ENCODE data around the gene VPS13D. TPM values are rescaled to one million over a fixed set of nuclear protein-coding genes. Genes with fewer than 3 reads are reported as not detected.
A peak's percentile ranks its signal among the peaks of the same experiment; 100 is the strongest.

The VPS13D gene
- total RNA-seq, 4 donors from 2014 or later: 88.1 to 105 (median 97.1) TPM

DNA sequence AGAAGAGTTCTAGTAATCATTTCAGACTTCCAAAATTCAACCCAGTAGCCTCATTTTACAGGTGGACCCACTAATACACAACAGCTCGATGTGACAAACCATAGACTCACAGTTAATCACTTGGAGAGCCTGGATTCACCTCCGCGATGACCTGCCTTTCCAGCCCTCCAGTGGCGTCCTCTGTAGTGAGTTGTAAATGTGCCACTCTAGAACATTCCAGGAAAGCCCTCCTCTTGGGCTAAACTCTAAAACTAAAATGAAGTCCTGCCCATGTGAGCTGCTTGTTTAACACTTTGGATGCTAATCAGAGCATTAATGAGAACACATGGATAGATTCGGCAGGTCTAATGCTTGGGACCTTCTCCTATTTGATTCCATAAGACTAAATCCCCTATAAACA is 247.5 kb downstream of the VPS13D start:
- DNase-seq (ENCODE audit: low spot score) (no peak), ATAC-seq (ENCODE audit: low FRiP score) (no peak)
- TF ChIP-seq, protein P1, sequence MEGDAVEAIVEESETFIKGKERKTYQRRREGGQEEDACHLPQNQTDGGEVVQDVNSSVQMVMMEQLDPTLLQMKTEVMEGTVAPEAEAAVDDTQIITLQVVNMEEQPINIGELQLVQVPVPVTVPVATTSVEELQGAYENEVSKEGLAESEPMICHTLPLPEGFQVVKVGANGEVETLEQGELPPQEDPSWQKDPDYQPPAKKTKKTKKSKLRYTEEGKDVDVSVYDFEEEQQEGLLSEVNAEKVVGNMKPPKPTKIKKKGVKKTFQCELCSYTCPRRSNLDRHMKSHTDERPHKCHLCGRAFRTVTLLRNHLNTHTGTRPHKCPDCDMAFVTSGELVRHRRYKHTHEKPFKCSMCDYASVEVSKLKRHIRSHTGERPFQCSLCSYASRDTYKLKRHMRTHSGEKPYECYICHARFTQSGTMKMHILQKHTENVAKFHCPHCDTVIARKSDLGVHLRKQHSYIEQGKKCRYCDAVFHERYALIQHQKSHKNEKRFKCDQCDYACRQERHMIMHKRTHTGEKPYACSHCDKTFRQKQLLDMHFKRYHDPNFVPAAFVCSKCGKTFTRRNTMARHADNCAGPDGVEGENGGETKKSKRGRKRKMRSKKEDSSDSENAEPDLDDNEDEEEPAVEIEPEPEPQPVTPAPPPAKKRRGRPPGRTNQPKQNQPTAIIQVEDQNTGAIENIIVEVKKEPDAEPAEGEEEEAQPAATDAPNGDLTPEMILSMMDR (IDR thresholded peaks at IDR 0.05): no peak

DNA sequence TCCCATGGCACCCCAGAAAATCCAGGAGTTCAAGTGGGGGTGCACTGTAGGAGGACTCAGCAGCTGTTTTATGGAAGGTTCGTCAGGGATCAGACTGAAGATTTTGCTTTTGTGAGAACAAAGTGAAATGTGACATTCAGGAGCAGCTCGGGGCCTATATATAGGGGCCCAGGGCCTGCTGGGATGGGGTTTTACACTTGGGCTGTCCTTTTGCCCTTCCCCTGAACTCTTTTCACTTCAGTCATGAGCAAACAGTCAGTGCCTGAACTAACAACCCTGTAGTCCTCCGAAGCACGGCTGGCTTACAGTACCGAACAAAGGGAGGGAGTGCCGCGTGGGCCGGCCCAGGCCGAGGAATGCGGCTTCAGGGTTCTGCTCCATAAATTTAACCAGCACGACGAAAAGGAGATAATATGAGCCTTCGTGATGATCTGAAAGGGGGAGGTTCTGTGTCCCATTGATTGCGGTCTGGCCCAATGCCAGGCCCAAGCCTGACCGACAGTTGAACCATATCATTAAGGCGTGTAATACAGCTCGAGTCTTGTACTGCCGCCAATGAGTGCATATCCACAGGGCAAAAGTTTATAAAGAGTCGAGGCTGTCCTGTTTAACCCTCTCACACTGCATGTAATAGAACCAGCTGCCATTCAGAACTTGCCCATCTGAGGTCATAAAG is 248.2 kb downstream of the VPS13D start:
- TF ChIP-seq, protein P1 (IDR thresholded peaks at IDR 0.05): no peak
- peak; percentile 68 for DNase-seq (ENCODE audit: low spot score)
- ATAC-seq (ENCODE audit: low FRiP score): peak; percentile 79

DNA sequence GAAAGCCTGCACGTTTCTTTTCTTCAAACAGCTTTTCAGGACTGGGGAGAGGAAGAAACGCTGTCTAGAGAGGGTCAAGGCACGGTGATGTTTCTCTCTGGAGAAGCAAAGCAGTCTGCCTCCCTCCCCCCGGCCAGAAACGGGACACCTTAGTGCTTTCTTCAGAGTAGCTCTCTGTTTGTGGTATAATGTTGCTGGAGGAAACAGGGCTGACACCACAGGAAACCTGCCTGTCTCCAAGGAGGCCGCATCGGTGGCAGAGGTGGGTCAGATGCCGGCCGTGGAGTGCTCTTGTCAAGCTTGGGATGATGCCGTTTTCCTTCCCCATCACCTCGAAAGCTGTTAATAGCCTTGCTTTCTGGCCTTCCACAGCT is 248.8 kb downstream of the VPS13D start:
- DNase-seq (ENCODE audit: low spot score): no peak
- TF ChIP-seq, protein P1 (IDR thresholded peaks at IDR 0.05): no peak
- no peak for ATAC-seq (ENCODE audit: low FRiP score)

DNA sequence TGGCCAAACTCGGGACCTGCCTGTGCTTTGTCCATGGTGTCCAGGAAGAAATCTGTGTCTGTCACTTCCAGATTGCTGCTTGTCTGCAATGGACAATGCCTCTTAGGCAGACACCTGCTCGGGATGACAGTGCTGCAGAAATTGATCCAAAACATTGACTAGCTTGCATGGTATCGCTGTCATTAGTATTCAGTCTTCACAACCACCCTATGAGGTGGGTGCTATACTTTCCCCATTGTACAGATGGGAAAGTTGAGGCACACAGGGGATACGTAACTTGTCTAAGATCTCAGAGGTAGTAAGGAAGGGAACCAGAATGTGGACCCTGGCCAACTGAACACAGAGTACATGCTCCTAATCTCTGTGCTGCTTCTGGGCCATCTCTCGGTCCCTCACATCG is 249.5 kb downstream of the VPS13D start:
- no peak for ATAC-seq (ENCODE audit: low FRiP score)
- TF ChIP-seq, protein P1 (IDR thresholded peaks at IDR 0.05): no peak
- DNase-seq (ENCODE audit: low spot score): no peak

DNA sequence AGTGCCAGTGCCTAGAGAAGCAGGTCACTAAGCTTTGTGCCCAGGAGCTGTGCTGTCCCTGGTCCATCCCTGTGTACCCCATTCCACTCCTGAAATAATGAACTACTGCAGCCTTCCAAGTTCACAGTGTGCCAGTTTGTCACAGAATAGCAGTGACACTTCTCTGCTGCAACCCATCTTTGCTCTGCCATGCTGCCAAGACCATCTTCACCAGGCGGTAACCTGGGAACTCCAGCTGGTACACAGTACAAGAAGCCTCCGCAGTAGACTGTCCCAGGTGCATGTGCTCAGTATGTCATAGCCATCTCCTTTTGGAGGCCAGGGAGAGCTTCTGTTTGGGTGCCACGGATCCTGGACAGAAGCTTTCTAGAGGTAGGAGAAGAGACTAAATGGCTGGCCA is 250.2 kb downstream of the VPS13D start:
- ATAC-seq (ENCODE audit: low FRiP score) (no peak), DNase-seq (ENCODE audit: low spot score) (no peak)
- TF ChIP-seq, protein P1 (IDR thresholded peaks at IDR 0.05): no peak

DNA sequence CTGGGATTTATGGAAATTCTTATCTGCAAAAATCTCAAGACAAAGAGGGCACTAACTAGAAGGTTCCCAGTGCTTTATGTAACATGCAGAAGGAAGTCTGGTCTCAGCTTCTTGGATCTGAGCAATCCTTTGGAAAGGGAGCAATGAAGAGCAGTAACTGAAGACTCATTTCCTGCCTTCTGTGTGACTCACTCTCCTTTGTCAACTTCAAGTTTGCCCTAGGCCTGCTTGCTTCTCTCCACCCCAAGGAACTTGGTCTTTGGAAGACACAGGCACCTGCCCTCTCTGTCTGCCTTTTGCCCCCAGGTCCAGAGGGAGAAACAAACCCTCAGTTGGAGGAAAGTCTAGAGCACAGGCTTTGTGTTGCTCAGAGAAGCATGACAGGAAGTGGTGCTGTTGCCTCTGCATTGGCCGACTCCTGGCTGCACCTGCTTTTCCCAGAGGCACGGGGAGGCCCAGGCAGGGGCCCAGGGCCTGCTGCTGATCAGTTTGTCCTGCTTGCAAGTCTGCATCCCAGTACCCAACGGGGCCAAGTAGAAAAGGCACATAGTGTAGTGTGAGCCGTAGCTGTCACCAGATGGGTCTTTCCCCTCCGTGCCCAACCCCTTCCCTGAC is 251.0 kb downstream of the VPS13D start:
- DNase-seq (ENCODE audit: low spot score) (no peak), ATAC-seq (ENCODE audit: low FRiP score) (peak; percentile 61)
- TF ChIP-seq, protein P1 (IDR thresholded peaks at IDR 0.05): no peak

DNA sequence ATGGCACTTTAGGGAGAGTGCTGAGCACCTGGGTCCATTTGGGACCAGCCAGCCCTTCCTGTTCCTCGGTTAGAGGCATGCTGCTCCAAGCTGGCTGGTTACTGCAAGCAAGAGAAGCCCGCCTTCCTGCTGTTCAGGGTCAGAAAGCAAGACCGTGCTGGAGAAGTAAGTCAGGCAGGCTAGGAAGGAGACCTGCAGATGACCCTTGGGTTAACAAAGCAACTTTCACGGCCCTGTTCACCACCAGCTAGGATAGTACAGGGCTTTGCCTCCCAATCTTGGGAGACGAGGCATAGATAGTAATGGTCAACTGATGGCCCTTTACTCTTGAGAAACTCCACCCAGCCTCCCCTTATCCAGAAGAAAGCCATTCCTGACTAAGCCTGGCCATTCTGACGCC is 252.1 kb downstream of the VPS13D start:
- TF ChIP-seq, protein P1 (IDR thresholded peaks at IDR 0.05): no peak
- ATAC-seq (ENCODE audit: low FRiP score) (no peak), DNase-seq (ENCODE audit: low spot score) (no peak)

Data from omental fat pad (tissue), 4 donors.